Caco-2 (cell line): ENCODE measurements around the gene GPRIN3. TPM values are rescaled to one million over a fixed set of nuclear protein-coding genes. Genes with fewer than 3 reads are reported as not detected.

ENCODE experiments used
- BruUV-seq: library from RNA; stranded (reverse); fragments of 400-500 nt; replicated peaks from 2 replicates; lab custom pipeline; 2021; lab: Mats Ljungman, UMichigan
- CTCF ChIA-PET: fragments of 300-600 bp; sonication (Branson Sonifier 250); formaldehyde crosslinking; loops from one replicate; lab custom pipeline; 2022; ENCODE audit warnings: antibody characterized with exemption; lab: Charles Lee
- POLR2A ChIA-PET: fragments of 300-600 bp; sonication (Branson Sonifier 250); formaldehyde crosslinking; loops from one replicate; lab custom pipeline; 2022; ENCODE audit warnings: antibody characterized with exemption; lab: Charles Lee
- DNase-seq, 2 experiments: peaks; one replicate each; pipeline versions ENCODE4 v3.0.0 to v3.0.0-alpha.2; 2020 to 2022
- H3K27me3 ChIP-seq: replicated peaks from 2 replicates; pipeline ENCODE4 v1.6.0; 2011; ENCODE audit warnings: low read length; ENCODE audit not compliant: control insufficient read depth, insufficient read depth
- H3K36me3 ChIP-seq: 2 replicates; pipeline ENCODE4 v1.5.1; 2011; ENCODE audit warnings: low read length; ENCODE audit not compliant: control insufficient read depth, insufficient read depth
- H3K4me1 ChIP-seq: fragments of 250-450 bp; sonication (Bioruptor Pico); 2 replicates; pipeline ENCODE4 v1.5.1; 2020; ENCODE audit warnings: mild to moderate bottlenecking
- H3K4me3 ChIP-seq: 2 replicates; pipeline ENCODE4 v1.5.1; 2011; ENCODE audit warnings: low read depth, mild to moderate bottlenecking, control low read depth, low read length
- H3K9me3 ChIP-seq: fragments of 250-450 bp; sonication (Bioruptor Pico); 2 replicates; pipeline ENCODE4 v1.5.1; 2020; ENCODE audit warnings: mild to moderate bottlenecking, moderate library complexity
- H3K27ac Mint-ChIP-seq: one replicate; pipeline ENCODE4 v1.8.0; 2022; ENCODE audit warnings: mixed read lengths; ENCODE audit not compliant: unreplicated experiment
- H3K27me3 Mint-ChIP-seq: one replicate; pipeline ENCODE4 v1.8.0; 2022; ENCODE audit warnings: mixed read lengths; ENCODE audit not compliant: insufficient read depth, unreplicated experiment
- H3K36me3 Mint-ChIP-seq: one replicate; pipeline ENCODE4 v1.8.0; 2022; ENCODE audit warnings: mild to moderate bottlenecking, mixed read lengths; ENCODE audit not compliant: insufficient read depth, unreplicated experiment
- H3K4me1 Mint-ChIP-seq: one replicate; pipeline ENCODE4 v1.8.0; 2022; ENCODE audit warnings: low read depth, mixed read lengths; ENCODE audit not compliant: unreplicated experiment
- H3K4me3 Mint-ChIP-seq: one replicate; pipeline ENCODE4 v1.8.0; 2022; ENCODE audit warnings: mild to moderate bottlenecking, moderate library complexity, mixed read lengths; ENCODE audit not compliant: unreplicated experiment
- H3K9me3 Mint-ChIP-seq: one replicate; pipeline ENCODE4 v1.8.0; 2022; ENCODE audit warnings: mixed read lengths; ENCODE audit not compliant: unreplicated experiment
- intact Hi-C: fragments of 100-400 bp; cut with micrococcal nuclease; formaldehyde crosslinking; loops from one replicate; pipeline ENCODE4 v1.10.0; 2022; ENCODE audit not compliant: unreplicated experiment
- total RNA-seq: library from RNA; stranded (reverse); gene quantifications from 2 replicates; pipeline ENCODE4 v1.2.3, GENCODE V29; 2022
- TF ChIP-seq, protein P1 (sequence below), 2 experiments: fragments of 200-600 bp in 1 of 2; IDR thresholded peaks; 1 replicate in 1 of 2; 2 replicates in 1 of 2; pipeline versions ENCODE4 v1.5.1 to v1.8.0; 2011 to 2022; ENCODE audit warnings: antibody characterized with exemption in 1 of 2, control low read depth in 1 of 2, inconsistent platforms in 1 of 2, low read depth in 1 of 2, low read length in 1 of 2, mild to moderate bottlenecking in 1 of 2, moderate library complexity in 1 of 2; ENCODE audit not compliant: insufficient read depth in 1 of 2, severe bottlenecking in 1 of 2, unreplicated experiment in 1 of 2

GPRIN3 gene
- total RNA-seq, 1 experiment from 2014 or later: 0.02 TPM

DNA sequence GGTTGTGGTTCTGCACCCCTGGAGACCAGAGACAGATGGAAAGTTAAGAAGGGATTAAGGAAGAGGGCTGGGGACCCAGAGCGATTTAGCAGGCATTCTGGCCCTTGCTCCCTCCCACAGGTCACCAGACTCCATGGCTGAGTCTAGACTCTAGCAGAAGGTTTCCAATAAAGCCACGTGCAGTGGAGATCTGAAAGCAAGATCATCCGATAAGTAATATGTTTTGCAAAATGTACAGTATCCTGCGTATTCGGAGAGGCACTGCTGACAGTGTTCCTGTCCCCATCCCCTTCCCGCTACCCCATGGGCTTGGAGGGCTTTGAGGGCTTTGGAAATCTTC is 531 bp upstream of the GPRIN3 start:
- H3K27ac Mint-ChIP-seq: no peak overlapping the region
- TF ChIP-seq, protein P1, sequence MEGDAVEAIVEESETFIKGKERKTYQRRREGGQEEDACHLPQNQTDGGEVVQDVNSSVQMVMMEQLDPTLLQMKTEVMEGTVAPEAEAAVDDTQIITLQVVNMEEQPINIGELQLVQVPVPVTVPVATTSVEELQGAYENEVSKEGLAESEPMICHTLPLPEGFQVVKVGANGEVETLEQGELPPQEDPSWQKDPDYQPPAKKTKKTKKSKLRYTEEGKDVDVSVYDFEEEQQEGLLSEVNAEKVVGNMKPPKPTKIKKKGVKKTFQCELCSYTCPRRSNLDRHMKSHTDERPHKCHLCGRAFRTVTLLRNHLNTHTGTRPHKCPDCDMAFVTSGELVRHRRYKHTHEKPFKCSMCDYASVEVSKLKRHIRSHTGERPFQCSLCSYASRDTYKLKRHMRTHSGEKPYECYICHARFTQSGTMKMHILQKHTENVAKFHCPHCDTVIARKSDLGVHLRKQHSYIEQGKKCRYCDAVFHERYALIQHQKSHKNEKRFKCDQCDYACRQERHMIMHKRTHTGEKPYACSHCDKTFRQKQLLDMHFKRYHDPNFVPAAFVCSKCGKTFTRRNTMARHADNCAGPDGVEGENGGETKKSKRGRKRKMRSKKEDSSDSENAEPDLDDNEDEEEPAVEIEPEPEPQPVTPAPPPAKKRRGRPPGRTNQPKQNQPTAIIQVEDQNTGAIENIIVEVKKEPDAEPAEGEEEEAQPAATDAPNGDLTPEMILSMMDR (IDR thresholded peaks at IDR 0.05; ENCODE audit: insufficient read depth in 1 of 2, low read depth in 1 of 2, low read length in 1 of 2, severe bottlenecking in 1 of 2, unreplicated experiment in 1 of 2): no peak

DNA sequence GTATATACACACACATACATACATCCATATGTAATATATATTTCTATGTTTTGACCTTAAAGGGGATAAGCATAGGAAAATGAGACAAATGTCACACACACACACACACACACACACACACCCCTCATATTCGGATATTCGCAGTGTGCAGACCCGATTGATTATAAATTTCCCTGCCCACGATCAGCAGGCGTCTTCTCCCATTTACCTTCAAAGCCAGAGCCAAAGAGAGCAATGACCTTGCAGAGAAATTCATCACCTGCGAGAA is 488 bp downstream of the GPRIN3 start:
- Histone ChIP-seq H3K36me3 (no peaks in the 10 kb centered on the region), H3K27me3 (no peaks in the 10 kb centered on the region; the same call in 1 of the 2 replicates), H3K4me1 (no peaks in the 10 kb centered on the region), H3K9me3 (no peaks in the 10 kb centered on the region), H3K4me3 (peak overlapping the region; percentile 50)
- peaks cover 15% of the 10 kb centered on the region for H3K27me3 Mint-ChIP-seq
- TF ChIP-seq, protein P1 (IDR thresholded peaks at IDR 0.05; ENCODE audit: insufficient read depth in 1 of 2, low read depth in 1 of 2, low read length in 1 of 2, severe bottlenecking in 1 of 2, unreplicated experiment in 1 of 2): no peak
- no peaks in the 10 kb centered on the region for H3K9me3 Mint-ChIP-seq
- no peak overlapping the region for H3K27ac Mint-ChIP-seq
- ChIA-PET CTCF (no interaction called here), POLR2A (no interaction called here)
- intact Hi-C loops: no loop called here
- H3K36me3 Mint-ChIP-seq: no peaks in the 10 kb centered on the region
- peaks cover 7% of the 10 kb centered on the region for H3K4me1 Mint-ChIP-seq
- BruUV-seq: no TSS peak
- DNase-seq: no peak
- peak overlapping the region; percentile 60 for H3K4me3 Mint-ChIP-seq

More for the DNA sequence above, 531 bp upstream of the GPRIN3 start:
- DNase-seq: no peak
- H3K9me3 ChIP-seq: no peaks in the 10 kb centered on the region
- no TSS peak for BruUV-seq
- Mint-ChIP-seq H3K4me1 (peaks cover 7% of the 10 kb centered on the region), H3K27me3 (peaks cover 19% of the 10 kb centered on the region), H3K9me3 (no peaks in the 10 kb centered on the region), H3K4me3 (peak overlapping the region; percentile 60), H3K36me3 (no peaks in the 10 kb centered on the region)
- CTCF ChIA-PET: no interaction called here
- no peaks in the 10 kb centered on the region for H3K36me3 ChIP-seq
- intact Hi-C loops: no loop called here
- POLR2A ChIA-PET: no interaction called here
- no peaks in the 10 kb centered on the region; the same call in 1 of the 2 replicates for H3K27me3 ChIP-seq
- H3K4me3 ChIP-seq: peak overlapping the region; percentile 50
- H3K4me1 ChIP-seq: no peaks in the 10 kb centered on the region

DNA sequence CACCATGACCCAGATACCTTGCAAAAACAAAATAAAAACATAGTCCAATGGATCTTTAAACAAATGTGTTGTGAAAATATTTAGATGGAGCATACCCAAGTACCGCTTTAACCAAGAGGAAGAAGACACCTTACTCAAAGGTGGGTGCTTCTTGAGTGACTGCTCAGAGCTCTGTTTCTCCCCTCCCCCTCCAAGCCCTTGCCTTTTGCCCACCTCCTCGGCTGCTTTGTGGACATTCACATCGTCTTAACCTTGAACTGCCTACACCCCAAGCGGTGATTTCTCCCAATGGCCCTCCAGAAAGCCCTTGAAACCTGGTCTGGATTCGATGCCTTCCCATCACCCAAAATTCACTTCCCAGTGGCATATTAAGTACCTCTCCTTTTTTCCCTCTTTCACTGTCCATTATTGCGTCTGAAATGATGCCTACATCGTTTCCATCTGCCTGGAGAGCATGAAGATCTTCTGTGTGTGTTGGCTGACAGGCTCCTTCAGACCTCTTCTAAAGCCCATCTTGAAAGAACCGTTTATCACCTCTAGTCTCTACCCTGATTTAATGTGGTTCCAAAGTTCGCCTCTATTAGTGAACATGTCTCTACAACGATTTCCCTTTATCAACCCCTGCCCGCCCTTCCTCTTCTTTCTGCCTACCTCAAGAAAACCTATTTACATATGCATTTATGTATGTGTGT is 968 bp downstream of the GPRIN3 start:
- H3K9me3 ChIP-seq: no peaks in the 10 kb centered on the region
- no peak overlapping the region for H3K4me3 ChIP-seq
- BruUV-seq: no TSS peak
- Mint-ChIP-seq H3K4me1 (peaks cover 7% of the 10 kb centered on the region), H3K27me3 (peaks cover 15% of the 10 kb centered on the region), H3K27ac (no peak overlapping the region), H3K4me3 (peak overlapping the region; percentile 60), H3K9me3 (no peaks in the 10 kb centered on the region), H3K36me3 (no peaks in the 10 kb centered on the region)
- no peaks in the 10 kb centered on the region for H3K36me3 ChIP-seq
- POLR2A ChIA-PET: no interaction called here
- CTCF ChIA-PET: no interaction called here
- DNase-seq: no peak
- no peaks in the 10 kb centered on the region; the same call in 1 of the 2 replicates for H3K27me3 ChIP-seq
- intact Hi-C loops: no loop called here
- TF ChIP-seq, protein P1 (IDR thresholded peaks at IDR 0.05; ENCODE audit: insufficient read depth in 1 of 2, low read depth in 1 of 2, low read length in 1 of 2, severe bottlenecking in 1 of 2, unreplicated experiment in 1 of 2): no peak
- H3K4me1 ChIP-seq: no peaks in the 10 kb centered on the region
